Activated B cell treated with CpG ODN at 0.5 μM for 24 hours (primary cell): ENCODE measurements around the gene AURKB. TPM values are rescaled to one million over a fixed set of nuclear protein-coding genes. Genes with fewer than 3 reads are reported as not detected.
A peak's percentile ranks its signal among the peaks of the same experiment; 100 is the strongest.

Experiments used
- ATAC-seq: fragments of 200-7000 bp; cut with Tn5 transposase; one replicate; pipeline ENCODE4 v1.10.0; 2021; ENCODE audit warnings: low read depth, mild to moderate bottlenecking, moderate library complexity
- CTCF ChIA-PET: fragments of 350-600 bp; sonication (Branson Sonifier 250); formaldehyde crosslinking; loops from one replicate; lab custom pipeline; 2021; ENCODE audit warnings: antibody characterized with exemption; lab: Charles Lee
- POLR2A ChIA-PET: fragments of 350-600 bp; sonication (Branson Sonifier 250); formaldehyde crosslinking; loops from one replicate; lab custom pipeline; 2021; ENCODE audit warnings: antibody characterized with exemption; lab: Charles Lee
- DNase-seq: peaks from one replicate; pipeline ENCODE4 v3.0.0; 2022
- H3K27ac Mint-ChIP-seq: one replicate; pipeline ENCODE4 v1.8.0; 2020; ENCODE audit warnings: mixed read lengths
- H3K27me3 Mint-ChIP-seq: one replicate; pipeline ENCODE4 v1.8.0; 2021; ENCODE audit warnings: mixed read lengths
- H3K36me3 Mint-ChIP-seq: one replicate; pipeline ENCODE4 v1.8.0; 2021; ENCODE audit warnings: low read depth, mixed read lengths
- H3K4me1 Mint-ChIP-seq: one replicate; pipeline ENCODE4 v1.8.0; 2021; ENCODE audit warnings: mixed read lengths
- H3K4me3 Mint-ChIP-seq: one replicate; pipeline ENCODE4 v1.8.0; 2020; ENCODE audit warnings: mild to moderate bottlenecking, mixed read lengths
- H3K9me3 Mint-ChIP-seq: one replicate; pipeline ENCODE4 v1.8.0; 2020; ENCODE audit warnings: mixed read lengths
- CTCF ChIP-seq: fragments of 200-600 bp; IDR thresholded peaks from one replicate; pipeline ENCODE4 v1.8.0; 2022; ENCODE audit warnings: antibody characterized with exemption, mild to moderate bottlenecking
- intact Hi-C: fragments of 100-400 bp; cut with micrococcal nuclease; formaldehyde crosslinking; loops from one replicate; pipeline ENCODE4 v1.15.1; 2024
- total RNA-seq: library from RNA; stranded (reverse); gene quantifications from 2 replicates; pipeline ENCODE4 v1.2.3, GENCODE V29; 2022

Gene AURKB
- total RNA-seq, 1 donor from 2014 or later: 3.0 TPM

DNA sequence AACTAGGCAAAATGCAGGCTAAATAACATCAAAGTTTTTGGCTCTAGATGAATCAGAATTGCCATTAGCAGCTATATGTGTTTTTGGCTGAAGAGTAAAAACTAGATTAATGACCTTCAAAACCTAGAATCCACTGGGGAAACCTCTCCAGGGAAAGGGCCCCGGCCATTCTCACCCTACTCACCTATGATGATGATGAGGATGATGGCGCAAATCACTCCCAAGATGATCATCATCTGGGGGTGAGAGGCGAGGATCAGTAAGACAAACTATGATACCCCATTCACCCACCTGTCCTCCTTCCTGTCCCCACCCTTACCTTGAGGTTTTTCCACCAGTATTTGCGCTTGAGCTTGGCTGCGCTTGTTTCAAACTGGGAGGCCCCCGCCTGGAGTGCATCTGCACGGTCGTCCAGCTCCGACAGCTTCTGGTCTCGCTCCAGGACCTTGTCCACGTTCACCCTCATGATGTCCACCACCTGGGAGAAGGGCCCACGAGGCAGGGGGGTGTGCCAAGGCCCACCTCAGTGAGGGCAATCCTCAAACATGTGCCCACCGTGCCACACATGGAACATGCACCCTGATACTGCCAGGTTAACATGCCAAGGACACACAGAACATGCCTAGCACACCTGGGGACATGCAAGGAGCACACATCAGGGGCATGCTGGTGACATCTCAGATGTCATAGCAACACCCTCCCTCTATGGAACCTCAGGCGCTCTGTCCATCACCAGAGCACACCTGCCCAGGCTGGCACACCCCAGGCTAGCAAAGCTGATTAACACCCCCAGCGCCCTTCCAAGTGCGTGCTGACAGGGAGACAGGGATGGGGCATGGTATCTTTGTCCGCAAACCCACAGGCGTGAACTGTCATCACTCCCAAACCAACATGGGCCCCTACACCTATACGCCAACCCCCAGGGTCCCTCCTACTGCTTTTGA lies 48.8 kb downstream of the AURKB start:
- ATAC-seq (no peak), DNase-seq (no peak)
- peaks cover 56% of the 10 kb centered on the region for H3K4me1 Mint-ChIP-seq
- TF ChIP-seq CTCF: no peak
- peak overlapping the region; percentile 83 for H3K4me3 Mint-ChIP-seq
- CTCF ChIA-PET: interaction anchor here (1.0 to 2.0 kb wide), 6 partner anchors 12 to 88 kb away, joined by 3 to 5 read pairs (median 3); no protein-coding TSS in a partner anchor
- no peaks in the 10 kb centered on the region for H3K27me3 Mint-ChIP-seq
- H3K9me3 Mint-ChIP-seq: no peaks in the 10 kb centered on the region
- peaks cover 33% of the 10 kb centered on the region for H3K36me3 Mint-ChIP-seq
- H3K27ac Mint-ChIP-seq: peak overlapping the region; percentile 80
- POLR2A ChIA-PET: interaction anchor here (1.0 to 15.9 kb wide), 9 partner anchors 10 to 134 kb away, joined by 3 to 385 read pairs (median 6); partner anchors contain the start of genes BORCS6, CTC1 and SLC25A35
- intact Hi-C loops: no loop called here

GRCh38 chr17:8160741-8161221 lies 49.6 kb downstream of the AURKB start:
- H3K4me1 Mint-ChIP-seq: peaks cover 56% of the 10 kb centered on the region
- ChIA-PET POLR2A (interaction anchor here (0.8 to 15.9 kb wide), 7 partner anchors 10 to 134 kb away, joined by 3 to 385 read pairs (median 6); partner anchors contain the start of genes BORCS6, CTC1 and SLC25A35), CTCF (interaction anchor here (0.7 to 2.0 kb wide), 5 partner anchors 13 to 87 kb away, joined by 3 to 5 read pairs (median 3); no protein-coding TSS in a partner anchor)
- TF ChIP-seq CTCF: no peak
- DNase-seq (no peak), ATAC-seq (no peak)
- H3K36me3 Mint-ChIP-seq: peaks cover 33% of the 10 kb centered on the region
- H3K27me3 Mint-ChIP-seq: no peaks in the 10 kb centered on the region
- H3K9me3 Mint-ChIP-seq: no peaks in the 10 kb centered on the region
- peak overlapping the region; percentile 83 for H3K4me3 Mint-ChIP-seq
- intact Hi-C loops: no loop called here
- peak overlapping the region; percentile 80 for H3K27ac Mint-ChIP-seq

- intact Hi-C loops: no loop called here
- DNase-seq (no peak), ATAC-seq (no peak)
- Mint-ChIP-seq H3K27me3 (no peaks in the 10 kb centered on the region), H3K27ac (peak overlapping the region; percentile 80), H3K4me1 (peaks cover 56% of the 10 kb centered on the region), H3K9me3 (no peaks in the 10 kb centered on the region), H3K4me3 (no peak overlapping the region), H3K36me3 (peaks cover 33% of the 10 kb centered on the region)
- POLR2A ChIA-PET: interaction anchor here (0.8 to 15.9 kb wide), 3 partner anchors 13 to 135 kb away, joined by 3 to 385 read pairs (median 139); partner anchors contain the start of gene SLC25A35
- TF ChIP-seq CTCF: no peak
- CTCF ChIA-PET: interaction anchor here (0.7 to 1.0 kb wide), 2 partner anchors 21 to 50 kb away, joined by 3 to 4 read pairs; no protein-coding TSS in a partner anchor
Observed at GRCh38 chr17:8160224-8160577, 50.2 kb downstream of the AURKB start.

DNA sequence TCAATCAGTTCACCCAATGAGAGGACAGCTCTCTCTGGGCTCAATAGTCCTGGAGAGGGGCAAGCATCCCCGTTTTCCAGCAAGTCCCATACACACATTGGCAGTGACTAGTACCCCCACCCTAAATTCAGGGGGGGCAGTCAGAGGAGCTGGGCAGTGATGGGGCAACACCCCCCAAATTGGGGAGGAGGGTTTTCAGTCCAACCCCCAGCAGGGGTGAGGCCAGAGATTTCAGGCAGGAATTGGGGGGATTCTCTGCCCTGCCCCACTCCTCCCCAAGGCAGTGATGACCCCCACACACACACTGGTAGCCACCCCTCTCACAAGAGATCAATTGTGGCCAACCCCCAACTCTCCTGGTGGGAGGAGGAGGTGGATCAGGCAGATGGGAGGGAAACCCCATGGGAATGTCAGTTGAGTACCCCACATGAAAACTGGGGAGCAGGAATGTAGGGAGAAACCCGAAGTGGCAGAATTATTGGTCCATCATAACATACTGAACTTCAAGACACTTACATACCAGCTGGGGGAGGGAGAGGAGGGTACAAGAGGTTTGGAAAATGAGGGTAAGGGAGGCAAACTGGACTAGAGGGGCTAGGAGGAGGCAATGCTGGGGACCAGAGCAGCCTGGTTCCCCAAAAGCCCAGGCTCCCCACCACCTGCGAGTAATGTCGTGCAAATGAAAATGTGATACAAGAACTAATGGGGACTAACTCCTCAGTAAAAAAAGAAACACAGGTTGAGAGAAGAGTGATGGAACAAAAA lies 50.7 kb downstream of the AURKB start:
- ChIA-PET CTCF (interaction anchor here (0.6 to 2.1 kb wide), 6 partner anchors 14 to 99 kb away, joined by 3 to 15 read pairs (median 4); no protein-coding TSS in a partner anchor), POLR2A (interaction anchor here (0.8 to 15.9 kb wide), 10 partner anchors 13 to 135 kb away, joined by 3 to 385 read pairs (median 8); partner anchors contain the start of genes BORCS6, CTC1, HES7 and PFAS)
- Mint-ChIP-seq H3K4me3 (peak overlapping the region; percentile 59), H3K9me3 (no peaks in the 10 kb centered on the region), H3K36me3 (peaks cover 33% of the 10 kb centered on the region), H3K27ac (peak overlapping the region; percentile 71), H3K27me3 (no peaks in the 10 kb centered on the region), H3K4me1 (peaks cover 51% of the 10 kb centered on the region)
- intact Hi-C loops: loop anchor here (2.0 to 10.0 kb wide), 3 partner anchors 87 to 475 kb away; partner anchors contain the start of genes CYB5D1, NAA38, TMEM88 and TP53
- no peak for TF ChIP-seq CTCF
- no peak for DNase-seq
- ATAC-seq: no peak
